Right atrium auricular region (tissue), 2 donors: Measurements from ENCODE around the gene UNC45A. TPM values are rescaled to one million over a fixed set of nuclear protein-coding genes. Genes with fewer than 3 reads are reported as not detected.

Experiments
- DNase-seq: peaks from one replicate; pipeline ENCODE4 v3.0.0-alpha.2; 2019; ENCODE audit warnings: low spot score
- H3K27ac ChIP-seq, 2 donors: fragments of 200-600 bp; sonication (generic); 1 replicate in 1 of 2; 2 replicates in 1 of 2; pipeline ENCODE4 v1.5.1; 2016 to 2019
- H3K27me3 ChIP-seq, 2 donors: fragments of 200-600 bp; sonication (generic); one replicate each; pipeline versions ENCODE4 v1.5.1 to v1.6.0; 2017 to 2019
- H3K36me3 ChIP-seq: fragments of 200-600 bp; sonication (generic); one replicate; pipeline ENCODE4 v1.5.1; 2016
- H3K4me1 ChIP-seq, 2 donors: fragments of 200-600 bp; sonication (generic); one replicate each; pipeline versions ENCODE4 v1.5.1 to v1.6.0; 2017 to 2019
- H3K4me3 ChIP-seq, 2 donors: fragments of 200-600 bp; sonication (generic); 1 replicate in 1 of 2; 2 replicates in 1 of 2; pipeline ENCODE4 v1.5.1; 2017 to 2019; ENCODE audit warnings: mild to moderate bottlenecking in 1 of 2, moderate library complexity in 1 of 2
- H3K9me3 ChIP-seq, 2 donors: fragments of 200-600 bp; sonication (generic); one replicate each; pipeline ENCODE4 v1.5.1; 2019
- total RNA-seq, 2 donors: library from RNA; depleted of rRNA; stranded (reverse); fragments of >200 nt; gene quantifications; one replicate each; pipeline ENCODE4 v1.1.0, GENCODE V29; 2016
- TF ChIP-seq, protein P1 (sequence below), 2 donors: fragments of 200-600 bp; sonication (generic); IDR thresholded peaks; one replicate each; pipeline ENCODE4 v1.5.1; 2019; ENCODE audit warnings: antibody characterized with exemption in 2 of 2

The UNC45A gene
- total RNA-seq, 2 donors from 2014 or later: 17.4 to 19.0 TPM

DNA sequence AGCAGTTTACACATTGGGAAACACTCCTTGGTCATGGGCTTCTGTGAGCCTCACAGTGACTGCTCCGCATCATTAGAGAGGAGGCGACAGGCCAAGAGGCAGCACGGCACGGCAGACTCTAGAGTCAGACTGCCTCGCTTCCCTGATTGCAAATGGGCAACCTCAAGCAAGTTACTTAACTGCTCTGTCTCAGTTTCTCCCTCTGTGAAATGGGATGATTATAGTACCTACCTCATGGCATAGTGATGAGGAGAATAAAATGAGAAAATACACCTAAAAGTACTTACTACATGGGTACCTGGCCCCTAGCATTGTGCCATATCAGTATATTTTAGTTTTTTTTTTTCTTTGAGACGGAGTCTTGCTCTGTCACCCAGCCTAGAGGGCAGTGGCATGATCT, 15.6 kb downstream of the UNC45A start:
- DNase-seq: no peak
- Histone ChIP-seq H3K27me3 (no peaks in the 10 kb centered on the region), H3K9me3 (no peaks in the 10 kb centered on the region), H3K27ac (no peak overlapping the region), H3K36me3 (peaks cover 73% of the 10 kb centered on the region), H3K4me1 (peaks cover 0 to 9% of the 10 kb centered on the region in 2 donors), H3K4me3 (no peak overlapping the region)
- TF ChIP-seq, protein P1, sequence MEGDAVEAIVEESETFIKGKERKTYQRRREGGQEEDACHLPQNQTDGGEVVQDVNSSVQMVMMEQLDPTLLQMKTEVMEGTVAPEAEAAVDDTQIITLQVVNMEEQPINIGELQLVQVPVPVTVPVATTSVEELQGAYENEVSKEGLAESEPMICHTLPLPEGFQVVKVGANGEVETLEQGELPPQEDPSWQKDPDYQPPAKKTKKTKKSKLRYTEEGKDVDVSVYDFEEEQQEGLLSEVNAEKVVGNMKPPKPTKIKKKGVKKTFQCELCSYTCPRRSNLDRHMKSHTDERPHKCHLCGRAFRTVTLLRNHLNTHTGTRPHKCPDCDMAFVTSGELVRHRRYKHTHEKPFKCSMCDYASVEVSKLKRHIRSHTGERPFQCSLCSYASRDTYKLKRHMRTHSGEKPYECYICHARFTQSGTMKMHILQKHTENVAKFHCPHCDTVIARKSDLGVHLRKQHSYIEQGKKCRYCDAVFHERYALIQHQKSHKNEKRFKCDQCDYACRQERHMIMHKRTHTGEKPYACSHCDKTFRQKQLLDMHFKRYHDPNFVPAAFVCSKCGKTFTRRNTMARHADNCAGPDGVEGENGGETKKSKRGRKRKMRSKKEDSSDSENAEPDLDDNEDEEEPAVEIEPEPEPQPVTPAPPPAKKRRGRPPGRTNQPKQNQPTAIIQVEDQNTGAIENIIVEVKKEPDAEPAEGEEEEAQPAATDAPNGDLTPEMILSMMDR (IDR thresholded peaks at IDR 0.05): no peak

DNA sequence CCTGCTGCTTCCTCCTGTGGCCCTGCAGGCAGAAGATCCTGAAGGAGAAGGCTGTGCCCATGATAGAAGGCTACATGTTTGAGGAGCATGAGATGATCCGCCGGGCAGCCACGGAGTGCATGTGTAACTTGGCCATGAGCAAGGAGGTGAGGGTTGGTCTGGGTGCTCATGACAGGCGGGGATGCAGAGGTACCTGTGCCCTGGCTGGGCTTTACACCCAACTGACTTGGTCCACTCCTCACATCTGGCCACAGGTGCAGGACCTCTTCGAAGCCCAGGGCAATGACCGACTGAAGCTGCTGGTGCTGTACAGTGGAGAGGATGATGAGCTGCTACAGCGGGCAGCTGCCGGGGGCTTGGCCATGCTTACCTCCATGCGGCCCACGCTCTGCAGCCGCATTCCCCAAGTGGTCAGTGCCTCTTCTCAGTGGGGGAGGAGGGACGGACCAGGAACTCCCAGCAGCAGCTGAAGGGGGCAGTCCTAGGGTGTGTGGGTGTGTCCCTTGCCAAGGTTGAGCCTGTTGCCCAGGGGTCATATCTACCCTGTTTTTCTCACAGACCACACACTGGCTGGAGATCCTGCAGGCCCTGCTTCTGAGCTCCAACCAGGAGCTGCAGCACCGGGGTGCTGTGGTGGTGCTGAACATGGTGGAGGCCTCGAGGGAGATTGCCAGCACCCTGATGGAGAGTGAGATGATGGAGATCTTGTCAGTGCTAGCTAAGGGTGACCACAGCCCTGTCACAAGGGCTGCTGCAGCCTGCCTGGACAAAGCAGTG, 18.0 kb downstream of the UNC45A start:
- peaks cover 51% of the 10 kb centered on the region for H3K36me3 ChIP-seq
- DNase-seq: no peak
- H3K9me3 ChIP-seq: no peaks in the 10 kb centered on the region
- no peak overlapping the region for H3K4me3 ChIP-seq
- no peak overlapping the region for H3K27ac ChIP-seq
- no peaks in the 10 kb centered on the region for H3K27me3 ChIP-seq
- H3K4me1 ChIP-seq: peaks cover 3 to 31% of the 10 kb centered on the region in 2 donors
- TF ChIP-seq, protein P1 (IDR thresholded peaks at IDR 0.05): no peak

DNA sequence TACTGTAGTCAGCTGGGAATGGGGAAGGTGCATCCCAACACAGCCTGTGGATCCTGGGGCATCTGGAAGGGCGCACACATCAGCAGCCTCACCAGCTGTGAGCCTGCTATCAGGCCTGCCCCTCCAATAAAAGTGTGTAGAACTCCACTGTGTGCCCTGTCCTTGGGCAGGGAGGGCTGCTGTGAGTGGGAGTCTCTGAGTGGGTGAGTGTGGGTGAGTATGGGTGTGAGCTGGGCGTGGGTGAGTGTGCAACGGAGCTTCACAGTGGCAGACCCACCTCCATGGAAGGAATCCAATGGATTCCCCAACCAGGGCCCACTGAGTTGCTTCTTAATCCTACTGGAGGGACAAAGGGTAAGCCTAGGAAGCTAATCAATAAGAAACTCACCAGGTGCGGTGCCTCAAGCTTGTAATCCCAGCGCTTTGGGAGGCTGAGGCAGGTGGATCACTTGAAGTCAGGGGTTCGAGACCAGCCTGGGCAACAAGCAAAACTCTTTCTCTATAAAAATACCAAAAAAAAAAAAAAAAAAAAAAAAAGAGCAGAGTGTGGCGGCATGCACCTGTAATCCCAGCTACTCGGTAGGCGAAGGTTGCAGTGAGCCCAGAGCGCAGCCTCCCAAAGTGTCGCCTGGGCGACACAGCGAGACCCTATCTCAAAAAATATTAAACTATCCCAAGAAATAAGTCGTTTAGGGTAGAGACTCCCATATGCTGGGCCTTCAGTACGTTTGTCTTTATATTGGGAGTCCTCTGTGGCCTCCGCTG, 19.0 kb downstream of the UNC45A start:
- peaks cover 42% of the 10 kb centered on the region for H3K36me3 ChIP-seq
- H3K4me3 ChIP-seq: peak overlapping the region in 1 of 2 donors; percentile 85
- H3K27me3 ChIP-seq: no peaks in the 10 kb centered on the region
- H3K27ac ChIP-seq: peak overlapping the region; percentile 89 to 94
- DNase-seq: no peak
- peaks cover 3 to 33% of the 10 kb centered on the region in 2 donors for H3K4me1 ChIP-seq
- TF ChIP-seq, protein P1 (IDR thresholded peaks at IDR 0.05): no peak
- H3K9me3 ChIP-seq: no peaks in the 10 kb centered on the region

DNA sequence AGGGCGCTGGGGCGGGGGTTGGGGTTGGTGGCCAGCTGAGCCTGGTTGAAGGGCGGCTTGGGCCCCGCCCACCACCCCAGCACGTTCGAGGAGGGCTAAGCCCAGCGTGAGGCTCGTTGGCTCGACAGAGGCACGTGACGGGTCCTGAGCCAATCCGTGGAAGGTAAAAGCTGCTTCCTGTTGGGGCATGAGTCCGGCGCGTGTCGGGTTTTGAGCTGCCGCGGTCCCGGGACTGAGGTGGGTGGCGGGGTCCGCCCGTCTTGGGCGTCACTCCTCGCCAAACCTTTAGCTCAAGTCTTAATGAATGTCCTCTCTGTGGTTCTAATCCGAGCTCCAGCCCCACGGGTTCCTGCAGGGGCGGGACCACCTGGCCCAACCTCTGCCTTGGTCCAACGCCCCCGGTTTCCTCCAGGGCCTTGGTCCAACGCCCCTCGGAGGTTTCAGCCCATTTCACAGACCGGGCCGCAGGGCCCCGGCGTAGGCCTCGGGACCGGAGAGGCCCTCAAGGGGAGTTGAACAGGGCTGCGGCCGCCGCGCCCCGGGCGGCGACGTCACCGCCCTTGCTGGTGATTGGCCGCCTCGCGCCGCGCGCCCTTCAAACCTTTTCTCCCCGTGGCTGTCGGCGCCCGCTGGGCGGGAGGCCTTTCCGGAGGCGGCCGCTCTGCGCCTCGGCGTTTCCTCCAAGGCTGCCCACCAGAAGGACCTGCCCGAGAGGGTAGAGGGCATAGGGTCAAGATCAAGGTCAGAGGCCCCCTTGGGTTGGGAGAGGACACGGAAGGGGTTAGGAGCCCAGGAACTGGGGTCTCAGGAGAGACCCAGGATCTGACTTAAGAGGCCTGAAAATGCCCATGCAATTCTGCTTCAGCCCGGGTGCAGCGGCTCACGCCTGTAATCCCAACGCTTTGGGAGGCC, 19.9 kb downstream of the UNC45A start, which contains the start of gene RCCD1:
Gene RCCD1 (plus strand): TSS at position 173 of the 912 bp plus-strand sequence. CDS start 1,851 bp downstream, outside the sequence.
- no peaks in the 10 kb centered on the region for H3K27me3 ChIP-seq
- DNase-seq: peak; percentile 98
- H3K9me3 ChIP-seq: no peaks in the 10 kb centered on the region
- peak within 1 kb of the TSS; percentile 70 to 85 for H3K4me3 ChIP-seq
- peaks cover 3 to 39% of the 10 kb centered on the region in 2 donors for H3K4me1 ChIP-seq
- TF ChIP-seq, protein P1 (IDR thresholded peaks at IDR 0.05): no peak
- peak within 1 kb of the TSS; percentile 89 to 94 for H3K27ac ChIP-seq
- H3K36me3 ChIP-seq: peaks cover 34% of the 10 kb centered on the region

DNA sequence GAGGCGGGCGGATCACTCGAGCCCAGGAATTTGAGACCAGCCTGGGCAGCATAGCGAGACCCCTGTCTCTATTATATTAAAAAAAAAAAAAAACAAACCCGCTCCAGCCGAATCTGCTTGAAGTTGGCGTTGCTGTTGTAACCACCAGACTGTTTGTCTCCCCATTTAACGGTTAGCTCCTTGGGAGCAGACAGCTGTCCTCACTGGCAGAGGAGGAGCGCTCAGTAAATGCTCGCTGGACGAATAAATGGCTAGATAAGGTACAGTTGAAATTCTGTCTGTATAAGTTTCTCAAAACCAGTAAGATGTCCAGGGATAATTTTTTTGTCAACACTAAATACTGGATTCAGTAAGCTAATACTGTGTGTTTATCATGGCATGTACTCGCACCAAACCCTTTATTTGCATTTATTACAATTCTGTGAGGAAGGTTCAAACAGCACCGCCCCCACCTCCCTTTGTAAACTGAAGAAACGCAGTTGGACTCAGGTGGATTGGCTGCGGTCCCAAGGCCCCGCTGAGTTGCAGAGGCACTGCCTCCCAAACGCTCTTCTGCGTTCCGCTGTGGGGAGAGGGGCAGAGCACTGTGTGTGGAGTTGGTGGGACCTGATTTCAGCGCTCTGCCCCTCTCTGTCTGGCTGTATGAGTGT, 20.7 kb downstream of the UNC45A start:
- peaks cover 27% of the 10 kb centered on the region for H3K36me3 ChIP-seq
- H3K4me3 ChIP-seq: peak overlapping the region in 1 of 2 donors; percentile 85
- TF ChIP-seq, protein P1 (IDR thresholded peaks at IDR 0.05): no peak
- no peaks in the 10 kb centered on the region for H3K27me3 ChIP-seq
- DNase-seq: no peak
- peaks cover 3 to 47% of the 10 kb centered on the region in 2 donors for H3K4me1 ChIP-seq
- no peaks in the 10 kb centered on the region for H3K9me3 ChIP-seq
- no peak overlapping the region for H3K27ac ChIP-seq
